GM23248 (cell line): ENCODE measurements around the gene LPP.

ENCODE experiments used
- EZH2 ChIP-seq: fragments of 200-600 bp; sonication (generic); IDR thresholded peaks from 2 replicates; pipeline ENCODE4 v1.6.1; 2018; ENCODE audit warnings: antibody characterized with exemption, mild to moderate bottlenecking; ENCODE audit not compliant: insufficient read depth, poor library complexity, severe bottlenecking
- EZH2phosphoT487 ChIP-seq: fragments of 200-600 bp; sonication (generic); IDR thresholded peaks from 2 replicates; pipeline ENCODE4 v1.6.1; 2018; ENCODE audit warnings: antibody characterized with exemption, moderate library complexity, mild to moderate bottlenecking, low read depth; ENCODE audit not compliant: insufficient read depth

DNA sequence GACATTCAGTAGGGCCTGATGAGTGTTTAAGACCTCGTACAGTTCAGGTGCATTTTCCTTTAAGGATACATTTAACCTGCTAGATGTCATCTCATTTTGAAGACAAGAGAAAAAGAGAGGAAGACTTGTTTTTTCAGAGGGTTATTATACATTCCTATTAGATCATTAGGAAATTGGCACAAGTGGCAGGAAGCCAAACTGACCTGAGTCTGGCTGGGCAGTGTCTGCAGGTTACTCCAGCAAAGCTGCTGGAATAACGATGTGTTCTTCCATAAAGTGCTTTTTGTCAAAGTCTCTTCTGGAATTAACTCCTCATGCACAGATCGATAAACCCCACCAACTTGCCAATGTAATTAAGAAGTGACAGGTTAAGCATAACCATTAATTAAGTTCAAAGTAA lies 621.5 kb downstream of the LPP start:
- no peak for TF ChIP-seq EZH2
- TF ChIP-seq EZH2phosphoT487, result no peak
